HG02840 (cell line): ENCODE results near the gene KANSL1L.
A peak's percentile ranks its signal among the peaks of the same experiment; 100 is the strongest.
"Not testable (repeated sequence)": the region's sequence is repeated elsewhere in the genome, so short reads cannot be mapped to it uniquely, and the experiment has no call there.

Experiments
- ATAC-seq: cut with Tn5 transposase; IDR thresholded peaks from one replicate; pipeline ENCODE4 v1.9.1; 2021; ENCODE audit warnings: mild to moderate bottlenecking, moderate library complexity, moderate number of reproducible peaks; ENCODE audit not compliant: unreplicated experiment, low FRiP score

The KANSL1L gene

DNA sequence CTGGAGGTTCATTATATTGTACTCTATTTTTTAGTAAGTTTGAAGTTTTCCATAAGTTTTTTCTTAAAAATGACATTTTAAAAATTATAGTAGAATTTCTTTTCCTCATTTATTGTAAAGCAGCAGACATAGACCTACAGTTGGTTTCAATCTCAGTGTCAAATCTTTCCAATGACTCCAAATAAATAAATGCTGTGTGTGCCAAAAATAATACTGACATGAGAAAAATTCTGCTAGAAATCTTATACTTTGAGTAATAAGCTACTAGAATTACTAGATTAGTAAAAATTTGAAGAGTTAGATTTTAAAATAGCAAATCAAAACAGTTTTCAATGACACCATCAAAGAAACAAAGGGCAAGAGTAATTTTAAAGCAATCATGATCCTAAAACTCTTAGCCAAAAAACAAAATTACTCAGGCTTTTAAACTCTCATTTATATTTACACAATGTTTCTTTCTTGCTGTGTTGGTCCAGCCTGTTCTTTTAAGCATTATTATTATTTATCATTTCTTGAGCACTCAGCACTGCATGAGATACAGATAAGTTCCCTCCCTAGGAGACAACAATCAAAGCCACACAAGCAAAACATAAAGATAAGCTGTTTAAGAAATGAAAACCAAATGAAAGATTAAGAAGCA is 8.3 kb upstream of the KANSL1L start:
- ATAC-seq, result no peak

DNA sequence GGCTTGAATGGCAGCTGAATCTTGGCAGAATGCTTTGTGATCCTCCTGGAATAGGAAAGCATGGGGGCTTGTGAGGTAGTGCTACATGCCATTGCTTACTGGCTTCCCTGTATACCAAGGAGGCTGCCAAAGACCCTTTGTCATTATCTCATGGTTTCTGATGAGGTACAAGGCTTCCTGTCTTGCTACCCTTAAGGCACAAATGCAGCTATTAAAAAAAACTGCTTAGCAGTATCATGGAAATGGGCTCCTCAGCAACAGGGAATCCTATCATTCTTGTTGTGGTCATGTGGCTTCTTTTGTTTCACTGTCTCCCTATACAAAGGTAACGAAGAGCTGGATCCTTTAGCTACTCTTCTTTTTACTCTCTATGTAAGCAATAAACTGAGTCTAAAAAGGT is 6.6 kb upstream of the KANSL1L start:
- ATAC-seq, result no peak

DNA sequence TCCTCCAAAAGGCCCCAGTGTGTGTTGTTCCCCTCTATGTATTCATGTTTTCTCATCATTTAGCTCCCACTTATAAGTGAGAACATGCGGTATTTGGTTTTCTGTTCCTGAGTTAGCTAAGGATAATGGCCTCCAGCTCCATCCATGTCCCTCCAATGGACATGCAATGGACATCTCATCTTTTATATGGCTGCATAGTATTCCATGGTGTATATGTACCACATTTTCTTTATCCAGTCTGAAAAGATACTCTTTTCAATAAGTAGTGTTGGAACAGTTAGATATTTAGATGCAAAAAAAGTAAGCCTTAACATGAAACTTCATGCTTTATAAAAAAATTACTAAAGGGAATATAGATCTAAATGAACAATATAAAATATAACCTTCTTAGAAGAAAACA is 5.9 kb upstream of the KANSL1L start:
- ATAC-seq, result not testable (repeated sequence)

DNA sequence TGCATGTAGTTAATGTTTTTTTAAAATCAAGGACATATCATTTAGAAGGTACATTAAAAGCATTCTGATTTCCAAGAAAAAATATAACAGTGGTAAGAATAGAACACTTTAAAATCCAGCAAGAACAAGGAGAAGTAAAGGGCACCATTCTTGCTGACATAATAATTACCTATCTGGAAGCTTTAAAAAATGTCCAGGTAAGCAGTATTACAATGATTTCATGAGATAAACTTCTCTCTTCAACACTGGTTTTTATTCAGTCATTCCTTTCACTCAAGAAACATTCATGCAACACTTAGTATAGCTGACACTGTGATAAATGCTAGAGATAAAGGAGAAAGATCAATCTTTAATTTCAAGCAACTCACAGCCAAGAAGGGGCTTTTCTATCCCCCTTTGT is 2.9 kb upstream of the KANSL1L start:
- no peak for ATAC-seq

DNA sequence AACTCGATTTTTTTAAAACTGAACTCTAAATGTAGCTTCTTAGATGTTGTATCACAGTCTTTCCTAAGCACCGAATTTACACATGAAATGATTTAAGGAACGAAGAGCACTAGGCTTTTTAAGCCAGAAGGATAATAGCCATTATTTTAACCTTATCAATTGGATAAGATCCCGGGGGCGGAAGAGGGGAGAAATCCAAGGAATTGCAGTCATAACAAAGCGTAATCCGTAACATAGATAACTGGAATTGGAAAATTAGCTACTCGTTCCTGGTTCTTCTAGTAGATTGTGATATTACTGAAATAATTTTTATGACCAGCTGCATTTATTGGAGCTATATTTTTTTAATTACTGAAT is 988 bp upstream of the KANSL1L start:
- ATAC-seq, result no peak

DNA sequence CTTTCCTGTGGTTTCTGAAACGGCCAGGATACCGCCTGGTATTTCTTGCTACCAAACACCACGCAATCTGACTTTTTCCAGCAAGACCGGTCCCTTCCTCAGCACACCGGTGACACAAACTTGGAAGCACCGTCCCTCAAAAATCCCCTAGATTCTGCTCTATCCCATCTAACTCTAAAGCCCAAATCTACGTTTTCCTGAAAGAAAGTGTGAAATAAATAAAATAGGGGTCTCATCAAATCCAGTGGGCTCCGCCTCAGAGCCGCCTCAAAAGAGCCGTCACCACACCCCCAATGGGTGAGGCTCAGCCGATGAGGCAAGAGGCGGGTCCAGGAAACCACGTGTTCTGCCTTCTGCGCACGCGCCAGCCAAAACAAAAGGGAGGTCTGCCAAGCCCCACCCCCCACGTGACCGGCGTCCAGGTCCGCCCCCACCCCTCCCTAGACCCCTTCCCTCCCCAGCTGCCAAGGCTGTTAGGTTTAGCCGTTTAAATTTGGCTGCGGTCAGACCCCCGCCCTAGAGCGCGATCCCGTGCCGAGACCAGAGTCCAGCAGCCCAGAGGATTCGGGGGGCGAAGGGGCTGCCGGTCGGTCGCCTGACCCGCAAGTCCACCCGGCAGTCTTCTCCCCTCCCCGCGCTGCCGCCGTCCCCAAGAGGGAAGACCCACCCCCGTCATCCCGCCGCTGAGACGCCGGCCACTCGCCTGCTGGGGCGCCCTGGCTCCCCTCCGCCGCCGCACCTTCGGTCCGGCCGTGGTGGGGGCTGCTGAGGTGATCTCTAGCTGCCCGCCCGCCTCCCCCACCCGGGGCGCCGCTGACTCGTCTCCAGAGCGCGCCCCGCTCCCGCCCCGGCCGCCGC is 534 bp downstream of the KANSL1L start:
- peak; percentile 73 for ATAC-seq

DNA sequence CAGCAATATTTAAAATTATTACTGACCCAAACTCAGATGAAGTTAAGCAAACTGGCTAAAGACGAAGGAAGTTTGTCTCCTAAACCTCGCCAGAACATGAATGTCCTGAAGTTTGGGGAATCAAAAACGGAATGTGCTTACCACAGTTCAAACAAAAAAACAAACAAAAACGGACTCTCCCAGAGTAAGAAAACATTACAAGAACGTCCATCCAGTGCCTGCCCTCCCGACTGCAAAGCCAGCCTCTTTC is 1.1 kb downstream of the KANSL1L start:
- ATAC-seq, result no peak

DNA sequence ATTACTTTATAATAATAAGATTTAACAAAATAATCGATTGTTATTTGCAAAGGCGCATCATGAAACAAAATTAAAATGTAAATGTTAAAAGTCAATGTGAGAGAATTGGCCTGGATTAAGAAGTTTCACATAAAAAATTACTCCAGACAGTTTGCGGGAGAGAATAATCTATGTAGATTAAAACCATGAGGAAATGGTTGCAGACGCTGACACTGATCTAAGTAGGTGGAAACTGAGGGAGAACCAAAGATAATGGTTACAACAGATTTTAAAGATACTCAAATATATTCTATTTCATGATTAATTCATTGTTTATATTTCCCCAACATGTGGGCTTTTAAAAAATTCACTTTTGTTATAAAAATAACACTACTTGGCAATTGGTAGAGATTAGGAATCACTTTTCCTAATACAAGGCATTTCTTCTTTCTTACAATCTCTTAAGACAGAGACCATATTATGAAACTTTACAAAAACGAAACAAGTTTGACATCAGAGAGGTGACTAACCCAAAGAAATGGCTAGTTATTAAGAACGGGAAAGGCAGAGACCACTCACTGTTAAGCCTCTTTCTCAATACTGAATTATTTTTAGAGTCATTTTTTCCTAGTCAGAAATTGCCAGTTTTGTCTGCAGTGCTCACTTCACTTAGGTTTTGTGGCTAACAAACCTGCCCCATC is 1.6 kb downstream of the KANSL1L start:
- no peak for ATAC-seq

DNA sequence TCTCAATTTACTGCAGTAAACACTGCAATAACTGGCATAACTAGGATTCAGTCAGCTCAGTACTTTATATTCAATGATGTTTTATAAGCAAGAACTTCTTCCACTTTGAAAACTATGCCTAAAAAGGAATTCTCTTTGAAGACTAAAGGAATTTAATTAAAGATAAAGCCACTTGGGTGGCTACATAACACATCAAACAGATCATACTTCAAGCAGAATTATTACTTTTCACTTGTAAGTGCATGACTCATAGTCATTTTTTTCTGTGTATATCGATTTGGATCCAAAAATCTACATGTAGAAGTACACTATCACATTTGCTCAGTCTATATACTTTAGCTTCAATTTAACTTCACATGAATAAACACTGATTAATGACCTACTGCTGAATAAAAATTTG is 4.0 kb downstream of the KANSL1L start:
- no peak for ATAC-seq

DNA sequence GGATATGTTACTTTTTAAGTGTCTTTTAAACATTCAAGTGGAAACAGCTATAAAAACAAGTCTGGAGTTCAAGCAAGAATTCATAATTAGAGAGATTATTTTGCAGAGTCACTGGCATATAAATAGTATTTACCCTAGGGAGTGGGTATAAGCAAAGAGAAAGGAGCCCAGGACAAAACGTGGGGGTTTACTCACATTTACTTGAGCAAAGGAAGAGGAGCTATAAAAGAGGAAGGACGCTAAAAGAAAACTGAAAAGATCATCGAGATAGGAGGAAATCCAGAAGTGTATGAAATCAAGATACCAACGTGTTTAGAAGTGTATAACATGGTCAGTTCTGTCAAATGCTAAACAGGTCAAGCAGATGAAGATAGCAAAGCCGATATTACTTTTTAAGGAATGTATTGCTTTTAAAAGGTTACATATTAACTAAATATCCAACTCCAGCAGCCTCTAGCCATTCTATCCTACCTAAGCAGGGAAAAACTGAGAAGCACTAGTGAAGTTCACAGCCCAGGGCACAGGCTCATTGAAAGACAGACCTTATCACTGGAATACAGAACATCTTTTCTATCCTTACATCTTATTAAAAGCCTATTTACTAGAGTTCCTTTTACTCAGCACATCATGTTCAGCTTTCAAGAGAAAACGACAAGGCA is 8.6 kb downstream of the KANSL1L start:
- ATAC-seq, result no peak

DNA sequence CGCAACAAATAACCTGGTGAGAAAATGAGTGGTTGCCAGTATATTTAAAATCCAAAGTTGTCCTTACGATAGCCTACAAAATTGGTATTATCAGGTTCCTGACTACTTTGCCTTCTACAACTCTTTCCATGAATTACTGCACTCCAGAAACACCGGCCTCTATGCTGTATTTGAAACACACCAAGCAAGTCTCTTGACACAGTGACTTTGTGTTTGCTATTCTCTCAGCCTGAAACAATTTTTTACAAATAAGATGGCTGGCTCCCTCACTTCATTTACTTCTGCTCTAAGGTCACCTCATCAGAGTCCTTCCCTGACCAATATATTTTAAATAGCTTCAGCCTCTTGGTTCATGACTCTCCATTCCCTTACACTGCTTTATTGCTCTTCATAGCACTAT is 12.2 kb downstream of the KANSL1L start:
- ATAC-seq, result no peak

DNA sequence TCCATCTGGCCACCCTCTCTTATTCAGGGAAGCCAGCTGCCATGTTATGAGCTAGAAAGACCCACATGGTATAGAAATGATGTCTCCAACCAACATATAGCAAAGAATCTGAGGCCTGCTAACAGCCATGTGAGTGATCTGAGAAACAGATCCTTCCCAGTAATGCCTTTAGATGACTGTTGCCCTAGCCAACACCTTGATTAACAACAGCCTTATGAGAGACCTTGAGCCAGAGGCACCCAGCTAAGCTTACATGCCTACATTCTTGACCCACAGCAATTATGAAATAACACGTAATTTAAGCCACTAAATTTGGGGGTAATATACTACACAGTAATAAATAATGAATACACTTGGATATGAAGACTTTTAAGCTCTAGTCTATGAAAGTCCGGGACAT is 13.0 kb downstream of the KANSL1L start:
- no peak for ATAC-seq

DNA sequence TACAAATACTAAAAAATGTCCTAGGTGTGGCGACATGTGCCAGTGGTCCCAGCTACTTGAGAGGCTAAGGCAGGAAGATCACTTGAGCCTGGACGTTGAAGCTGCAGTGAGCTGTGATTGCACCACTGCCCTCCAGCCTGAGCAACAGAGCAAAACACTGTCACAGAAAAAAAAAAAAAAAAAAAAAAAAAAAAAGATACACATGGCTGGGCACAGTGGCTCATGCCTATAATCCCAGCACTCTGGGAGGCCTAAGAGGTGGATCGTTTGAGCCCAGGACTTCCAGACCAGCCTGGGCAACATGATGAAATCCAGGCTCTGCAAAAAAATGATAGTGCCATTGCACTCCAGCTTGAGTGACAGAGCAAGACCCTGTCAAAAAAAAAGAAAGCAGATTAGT is 13.7 kb downstream of the KANSL1L start:
- ATAC-seq, result no peak

DNA sequence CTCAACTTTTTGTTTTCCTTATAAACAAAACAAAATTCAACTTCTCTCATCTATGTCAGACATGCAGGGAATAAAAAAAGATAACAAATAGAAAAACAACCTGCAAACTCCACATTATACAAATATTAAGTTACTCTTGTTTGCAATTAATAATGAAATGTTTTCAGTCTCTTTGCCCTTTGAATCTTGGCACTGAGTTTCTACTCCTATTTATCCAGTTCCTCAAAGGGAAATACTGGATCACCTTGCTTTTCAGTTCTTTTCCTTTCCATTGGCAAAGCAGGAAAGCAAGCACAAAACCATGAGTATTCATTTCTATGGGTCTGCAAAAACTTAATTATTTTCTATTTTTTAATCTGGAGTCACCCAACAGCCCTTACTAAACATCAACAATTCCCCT is 23.6 kb downstream of the KANSL1L start:
- no peak for ATAC-seq

DNA sequence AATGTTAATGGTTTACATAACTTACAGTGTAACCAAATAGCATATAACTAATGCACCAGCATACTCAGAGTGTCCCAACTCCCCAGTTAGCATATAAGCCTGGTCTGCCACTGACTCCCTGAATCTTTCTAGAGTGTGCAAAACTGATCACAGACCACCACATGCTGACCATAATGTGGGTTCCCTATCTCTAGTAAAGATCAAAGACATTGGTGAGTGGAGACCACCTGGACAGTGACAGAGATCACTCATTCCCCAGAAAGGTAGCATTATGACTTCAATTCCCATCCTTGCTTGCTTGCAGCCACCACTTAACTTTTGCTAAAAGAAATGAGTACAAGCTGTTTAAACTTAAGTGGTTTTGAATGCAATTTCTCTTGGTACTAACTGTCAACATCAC is 39.0 kb downstream of the KANSL1L start:
- no peak for ATAC-seq

DNA sequence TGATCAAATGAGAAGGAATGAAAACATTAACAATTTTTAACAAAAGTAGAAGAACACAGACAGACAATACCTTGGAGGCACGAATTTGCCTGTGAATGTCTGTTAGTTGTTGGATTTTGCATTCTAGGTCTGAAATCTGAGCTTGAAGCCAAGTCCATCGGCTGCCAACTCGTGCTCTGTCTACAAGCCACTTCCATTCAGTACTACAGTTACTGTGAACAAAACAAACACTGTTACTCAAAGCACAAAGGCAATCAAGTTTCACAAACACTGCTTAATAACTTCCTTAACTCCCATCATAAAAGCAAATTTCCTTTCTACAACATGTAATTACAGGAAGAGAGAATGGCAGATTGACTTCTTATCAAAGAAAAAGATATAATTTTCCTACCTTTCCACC is 42.2 kb downstream of the KANSL1L start:
- ATAC-seq, result no peak

DNA sequence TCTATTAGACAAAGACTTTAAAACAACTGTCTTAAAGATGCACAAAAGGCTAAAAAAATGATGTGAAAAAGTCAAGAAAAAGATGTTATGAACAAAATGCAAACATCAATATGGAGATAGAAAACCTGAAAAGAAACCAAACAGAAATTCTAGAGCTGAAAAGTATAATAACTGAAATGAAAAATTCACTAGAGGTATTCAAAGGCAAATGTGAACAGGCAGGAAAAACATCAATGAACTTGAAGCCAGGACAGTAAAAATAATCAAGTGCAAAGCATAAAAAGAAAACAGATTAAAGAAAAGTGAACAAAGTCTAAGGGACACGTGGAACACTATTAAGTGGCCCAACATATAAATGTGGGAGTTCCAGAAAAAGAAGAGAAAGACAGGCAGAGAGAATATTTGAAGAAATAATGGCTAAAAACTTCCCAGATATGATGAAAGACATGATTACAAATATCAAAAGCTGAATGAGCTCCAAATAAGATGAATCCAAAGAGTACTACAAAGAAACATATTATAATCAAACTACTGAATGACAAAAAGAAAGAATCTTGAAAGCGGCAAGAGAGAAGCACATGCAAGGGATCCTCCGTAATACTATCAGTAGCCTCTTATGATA is 57.5 kb downstream of the KANSL1L start:
- no peak for ATAC-seq

DNA sequence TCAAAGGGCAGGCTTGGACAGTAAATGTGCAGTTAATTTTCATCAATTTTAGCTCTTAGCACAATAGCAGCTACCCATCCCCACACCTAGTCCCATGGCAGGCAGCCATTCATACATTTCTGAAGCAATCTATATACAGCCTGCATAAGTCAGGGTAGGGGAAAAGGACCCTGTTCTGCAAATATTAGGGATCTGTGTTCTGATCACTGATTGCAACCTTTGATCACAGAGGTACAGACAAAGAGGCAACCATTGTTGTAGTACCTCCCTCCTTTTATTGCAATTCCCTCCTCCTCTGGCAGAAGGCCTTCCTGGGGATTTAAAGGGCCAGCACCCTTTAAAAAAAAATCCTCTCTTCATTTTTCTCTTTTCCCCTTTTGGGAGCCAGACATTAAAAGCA is 58.3 kb downstream of the KANSL1L start:
- ATAC-seq, result no peak

DNA sequence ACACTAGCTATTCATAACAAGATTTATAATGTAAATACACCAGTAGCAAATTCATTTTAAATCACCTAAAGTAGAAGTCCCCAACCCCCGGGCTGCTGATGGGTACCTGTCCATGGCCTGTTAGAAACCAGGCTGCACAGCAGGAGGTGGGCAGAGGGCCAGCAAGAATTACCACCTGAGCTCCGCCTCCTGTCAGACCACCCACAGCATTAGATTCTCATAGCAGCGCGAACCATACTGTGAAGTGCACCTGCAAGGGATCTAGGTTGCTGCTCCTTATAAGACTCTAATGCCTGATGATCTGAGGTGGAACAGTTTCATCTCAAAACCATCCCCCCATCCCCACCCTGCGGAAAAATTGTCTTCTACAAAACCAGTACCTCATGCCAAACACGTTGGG is 71.3 kb downstream of the KANSL1L start:
- ATAC-seq, result no peak

DNA sequence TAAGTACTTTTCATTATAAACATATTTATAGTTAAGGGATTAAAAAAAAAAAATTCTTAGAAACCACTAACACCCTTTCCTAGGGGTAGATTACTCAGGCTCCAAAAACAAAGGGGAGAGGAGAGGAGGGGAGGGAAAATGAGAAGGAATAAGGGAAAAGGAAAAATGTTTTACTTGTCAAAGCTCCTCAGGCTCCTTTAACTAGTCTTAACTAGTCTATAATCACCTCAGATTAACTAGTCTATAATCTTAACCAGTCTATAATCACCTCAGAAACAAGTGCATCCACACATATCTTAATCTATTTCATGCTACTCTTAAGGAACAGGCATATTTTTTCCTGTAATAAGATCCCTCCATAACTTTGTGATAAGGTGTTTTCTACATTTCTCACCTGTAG is 76.4 kb downstream of the KANSL1L start:
- no peak for ATAC-seq

DNA sequence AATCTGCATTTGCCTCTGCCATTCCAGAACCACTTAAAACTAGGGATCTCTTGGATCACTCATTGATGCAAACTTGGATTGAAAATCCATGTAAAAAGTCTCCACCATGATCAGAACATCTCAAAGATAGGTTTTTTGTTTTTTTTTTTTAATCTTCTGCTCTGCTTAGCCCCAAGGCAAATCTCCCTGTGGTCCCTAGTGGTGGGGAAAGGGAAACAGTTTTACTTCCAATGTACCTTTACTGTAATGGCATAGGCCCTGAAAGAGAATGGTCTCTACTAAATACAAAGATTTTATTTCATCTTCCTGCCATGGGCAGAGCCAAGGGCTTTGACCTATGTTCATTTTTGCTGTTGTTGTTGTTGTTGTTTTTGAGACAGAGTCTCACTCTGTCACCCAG is 78.4 kb downstream of the KANSL1L start:
- no peak for ATAC-seq
